GM18861 (cell line): Measurements from ENCODE around the gene MUC12.
"Not testable (repeated sequence)": the region's sequence is repeated elsewhere in the genome, so short reads cannot be mapped to it uniquely, and the experiment has no call there.

ENCODE experiments used
- ATAC-seq: cut with Tn5 transposase; IDR thresholded peaks from one replicate; pipeline ENCODE4 v1.9.1; 2021; ENCODE audit not compliant: unreplicated experiment

MUC12 gene

GRCh38 chr7:101060992-101061391 is 91.6 kb downstream of the MUC12 start:
- ATAC-seq, result no peak

- ATAC-seq, result not testable (repeated sequence)
Observed at GRCh38 chr7:101064176-101064550, 94.8 kb downstream of the MUC12 start.

- not testable (repeated sequence) for ATAC-seq
Observed at GRCh38 chr7:101065162-101065561, 95.8 kb downstream of the MUC12 start.

- ATAC-seq, result no peak
Observed at GRCh38 chr7:101066141-101066832, 96.9 kb downstream of the MUC12 start.

- no peak for ATAC-seq
Observed at GRCh38 chr7:101066833-101067177, 97.4 kb downstream of the MUC12 start.

GRCh38 chr7:101068401-101068800 is 99.0 kb downstream of the MUC12 start:
- ATAC-seq, result no peak
